GM21825 (cell line): ENCODE measurements around the gene SHISA8.

Source experiments
- ATAC-seq: cut with Tn5 transposase; IDR thresholded peaks from one replicate; pipeline ENCODE4 v1.9.1; 2021; ENCODE audit warnings: mild to moderate bottlenecking, moderate library complexity; ENCODE audit not compliant: unreplicated experiment

SHISA8 gene

DNA sequence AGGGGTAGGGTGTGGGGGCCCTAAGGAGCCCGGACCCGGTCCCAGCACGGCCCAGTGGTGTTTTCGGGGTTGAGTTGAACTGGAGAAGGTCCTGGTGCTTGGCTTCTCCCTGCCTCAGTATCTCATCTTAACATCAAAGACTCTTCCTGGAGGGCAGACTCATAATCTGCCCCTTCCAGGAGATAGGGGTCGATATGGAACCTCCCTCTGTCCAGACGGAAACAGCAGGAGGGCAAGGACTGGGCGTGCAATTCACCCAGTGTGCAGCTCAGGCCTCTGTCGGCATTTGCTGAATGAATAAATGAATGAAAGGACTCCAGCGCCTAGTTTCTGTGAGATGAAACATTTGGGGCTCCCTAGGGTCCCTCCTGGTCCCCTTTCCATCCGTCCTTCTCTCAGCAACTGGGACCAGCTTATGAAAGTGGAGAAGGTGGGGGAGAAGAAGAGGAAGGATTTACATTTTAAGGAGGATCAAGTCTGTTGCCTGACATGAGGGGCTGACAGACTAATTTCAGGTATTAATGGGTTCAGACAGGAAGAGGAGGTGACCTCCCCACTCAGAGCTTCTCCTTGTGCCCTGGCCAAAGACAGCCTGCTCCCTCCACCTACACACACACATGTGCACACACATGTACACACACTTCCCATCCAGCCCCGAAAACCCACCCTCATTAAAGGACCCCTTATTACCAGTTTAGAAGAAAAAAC lies 1.1 kb upstream of the SHISA8 start:
- ATAC-seq: no peak

DNA sequence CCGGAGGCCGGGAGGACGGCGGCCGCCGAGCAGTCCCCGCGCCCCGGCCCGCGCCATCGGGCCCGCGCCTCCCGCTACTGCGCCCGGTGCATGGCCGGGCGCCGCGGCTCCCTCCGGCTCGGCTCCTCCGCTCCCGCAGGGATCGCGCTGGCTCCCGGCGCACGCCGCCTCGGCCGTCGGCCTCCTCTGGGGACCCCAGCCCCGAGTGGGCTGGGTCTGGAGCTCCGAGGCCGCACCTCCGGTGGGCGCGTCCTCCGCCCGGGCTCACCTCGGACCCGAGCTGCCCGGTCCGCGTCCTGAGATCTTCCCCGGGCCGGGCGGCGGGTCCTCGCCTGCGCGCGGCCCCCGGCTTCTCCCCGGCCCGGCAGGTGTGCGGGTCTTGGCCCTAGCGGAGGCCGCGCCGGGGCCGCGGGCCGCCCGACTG lies 251 bp downstream of the SHISA8 start:
- ATAC-seq: no peak

DNA sequence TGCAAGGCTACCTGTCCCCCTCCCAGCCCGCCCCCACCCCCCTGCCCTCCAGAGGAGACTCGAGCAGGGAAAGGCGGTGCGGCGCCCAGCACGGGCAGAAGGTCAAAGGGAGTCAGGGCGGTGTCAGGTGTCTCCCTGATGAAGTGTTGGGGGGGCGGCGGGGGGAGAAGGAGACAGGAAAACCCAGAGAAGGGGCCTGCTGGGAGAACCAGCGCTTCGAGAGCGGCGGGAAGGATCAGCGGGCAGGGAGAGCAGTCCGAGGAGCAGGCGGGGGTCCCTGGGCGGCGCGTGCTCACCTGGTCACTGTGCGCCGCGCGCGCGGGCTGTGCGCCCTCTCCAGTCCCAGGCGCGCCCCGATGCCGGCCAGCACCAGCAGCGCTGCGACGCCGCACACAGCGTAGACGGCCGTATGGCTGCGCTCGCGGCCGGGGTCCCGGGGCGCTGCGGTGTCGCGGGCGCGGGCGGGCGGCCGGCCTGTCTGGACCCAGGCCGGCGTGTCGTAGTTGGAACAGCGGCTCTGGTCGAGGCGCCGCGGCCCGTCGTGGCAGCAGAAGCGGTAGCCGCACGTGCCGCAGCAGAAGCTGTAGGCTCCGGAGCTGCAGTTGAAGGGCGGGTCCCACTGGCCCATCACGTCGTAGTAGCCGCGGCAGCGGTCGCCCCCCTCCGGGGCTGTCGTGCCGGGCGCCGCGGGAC lies 886 bp downstream of the SHISA8 start:
- no peak for ATAC-seq

DNA sequence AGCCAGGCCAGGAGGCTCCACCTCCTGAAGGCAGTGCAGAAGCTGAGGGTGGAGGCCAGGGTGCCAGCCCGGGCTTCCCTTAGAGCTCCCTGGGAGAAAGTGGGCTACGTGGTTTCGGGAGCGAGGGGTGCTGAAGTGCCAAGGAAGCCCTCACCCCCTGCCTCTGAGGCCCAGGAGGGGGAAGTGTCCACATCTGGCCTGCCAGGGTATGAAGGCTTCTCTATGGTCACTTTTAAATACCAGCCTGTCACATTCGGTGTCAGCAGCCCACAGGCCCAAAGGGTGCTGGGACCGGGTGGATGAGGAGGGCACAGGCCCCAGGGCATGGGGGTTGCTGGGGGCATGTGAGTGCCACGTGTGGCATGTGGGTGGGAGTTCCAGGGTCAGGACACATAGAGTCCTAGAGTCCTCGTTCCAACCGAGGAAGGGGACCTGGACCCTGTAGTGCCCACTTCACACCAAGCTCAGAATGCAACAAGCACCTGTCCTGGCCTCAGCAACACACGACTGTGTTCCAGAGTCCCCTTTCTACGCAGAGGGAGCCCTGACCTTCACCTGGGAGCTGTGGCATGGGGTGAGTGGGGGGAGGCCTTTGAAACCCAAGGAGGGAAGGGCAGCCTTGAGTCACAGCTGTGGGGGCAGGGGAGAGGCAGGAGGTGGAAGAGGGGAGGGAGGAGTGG lies 1.7 kb downstream of the SHISA8 start:
- ATAC-seq: no peak

DNA sequence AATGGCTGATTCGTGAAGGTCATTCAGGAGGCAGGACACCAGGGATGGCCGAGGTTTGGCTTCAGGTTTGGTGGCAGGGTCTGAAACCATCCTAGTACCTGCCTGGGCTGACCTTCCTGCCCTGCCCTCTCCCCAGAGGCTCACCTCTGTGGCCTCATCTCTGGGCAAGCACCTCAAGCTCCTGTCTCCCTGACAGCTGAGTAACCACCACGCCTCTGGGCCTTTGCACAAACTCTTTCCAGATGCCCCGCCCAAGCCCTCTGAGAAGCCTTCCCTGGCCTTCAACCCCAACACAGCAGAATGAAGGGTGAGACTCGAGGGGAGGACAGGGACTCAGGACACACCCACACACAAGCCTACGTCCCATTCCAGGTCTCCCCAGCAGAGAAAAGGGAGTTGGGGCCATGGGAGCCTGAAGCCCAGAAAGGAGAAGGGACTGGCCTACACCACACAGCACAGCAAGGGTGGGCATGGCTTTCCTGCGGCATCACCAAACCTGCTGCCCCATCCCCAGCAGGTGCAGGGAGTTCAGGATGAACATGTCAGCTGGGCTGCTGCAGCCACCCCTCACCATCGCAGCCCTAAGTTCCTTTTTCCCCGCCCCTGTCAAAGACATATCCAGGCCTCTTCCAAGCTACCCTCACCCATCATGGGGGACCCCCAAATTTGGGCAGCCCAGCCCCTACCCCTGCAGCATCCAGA lies 2.4 kb downstream of the SHISA8 start:
- ATAC-seq: no peak

DNA sequence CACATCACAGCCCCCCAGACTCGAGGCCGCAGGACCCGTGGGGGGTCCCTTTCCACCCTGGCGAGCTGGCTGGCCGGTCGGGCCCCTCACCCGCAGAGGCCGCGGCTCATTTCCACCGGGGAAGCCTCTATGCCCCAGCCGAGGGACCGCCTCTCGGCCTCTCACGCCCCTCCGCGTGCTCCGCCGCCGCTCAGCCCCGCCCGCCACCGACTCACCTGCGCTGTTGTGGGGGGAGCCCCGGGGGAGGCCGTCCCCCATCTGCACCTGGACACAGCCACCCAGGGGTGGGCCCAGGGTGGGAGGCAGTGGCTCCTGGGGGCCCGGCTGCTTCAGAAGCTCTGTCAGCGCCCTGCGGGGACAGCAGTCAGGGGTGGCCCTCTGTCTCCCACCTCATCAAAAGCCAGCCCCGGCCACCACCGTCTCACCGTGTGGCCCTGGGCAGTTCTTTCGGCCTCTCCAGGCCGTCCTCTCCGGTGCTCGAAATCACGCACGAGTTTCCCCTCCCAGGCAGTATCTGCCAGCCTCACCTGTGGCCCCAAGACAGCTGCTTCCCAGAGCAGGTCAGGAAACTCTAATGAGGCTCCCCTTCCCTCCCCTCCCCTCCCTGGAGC lies 3.8 kb downstream of the SHISA8 start:
- no peak for ATAC-seq

DNA sequence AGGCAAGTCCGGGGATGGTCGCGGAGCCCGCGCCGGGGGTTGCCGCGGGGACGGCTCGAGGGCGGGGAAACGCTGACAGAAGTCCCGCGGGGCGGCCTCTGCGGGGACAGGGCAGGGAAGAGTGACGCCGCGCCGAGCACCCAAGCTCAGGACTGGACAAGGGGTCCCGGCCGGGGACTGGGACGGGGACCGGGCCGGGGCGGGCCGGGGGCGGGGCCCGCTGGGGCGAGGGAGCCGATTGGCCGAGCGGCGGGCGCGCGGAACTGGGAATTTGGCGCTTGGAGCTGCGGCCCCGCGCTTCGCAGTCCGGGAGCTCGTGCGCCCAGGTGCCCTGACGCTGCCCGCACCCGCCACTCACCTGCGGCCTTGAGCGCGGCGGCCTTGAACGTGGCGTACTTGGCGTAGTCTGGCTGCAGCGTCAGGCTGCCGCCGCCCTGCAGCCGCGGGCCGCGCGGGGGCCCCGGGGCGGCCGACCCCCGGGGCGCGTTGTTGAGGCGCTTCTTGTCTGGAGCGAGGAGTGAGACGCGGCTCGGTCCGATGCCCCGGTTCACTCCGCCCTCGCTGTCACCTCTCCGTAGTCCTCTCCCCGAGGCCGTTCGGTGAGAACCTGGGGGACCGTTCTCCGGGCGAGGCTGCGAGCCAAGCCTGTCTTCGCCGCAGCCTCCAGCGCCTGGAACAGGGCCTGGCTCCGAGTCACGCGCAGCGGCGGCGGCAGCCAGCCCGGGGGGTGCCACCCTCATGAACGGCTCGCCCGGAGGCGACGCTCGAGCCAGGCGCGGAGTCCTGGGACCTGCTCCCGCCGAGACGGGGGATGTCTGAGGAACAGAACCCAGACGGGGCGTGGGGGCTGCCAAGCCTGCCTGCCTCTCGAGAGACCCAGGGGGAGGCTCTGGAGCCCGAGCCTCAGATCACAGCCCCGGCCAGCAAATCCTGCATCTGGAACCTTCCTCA lies 4.5 kb downstream of the SHISA8 start:
- ATAC-seq: no peak

DNA sequence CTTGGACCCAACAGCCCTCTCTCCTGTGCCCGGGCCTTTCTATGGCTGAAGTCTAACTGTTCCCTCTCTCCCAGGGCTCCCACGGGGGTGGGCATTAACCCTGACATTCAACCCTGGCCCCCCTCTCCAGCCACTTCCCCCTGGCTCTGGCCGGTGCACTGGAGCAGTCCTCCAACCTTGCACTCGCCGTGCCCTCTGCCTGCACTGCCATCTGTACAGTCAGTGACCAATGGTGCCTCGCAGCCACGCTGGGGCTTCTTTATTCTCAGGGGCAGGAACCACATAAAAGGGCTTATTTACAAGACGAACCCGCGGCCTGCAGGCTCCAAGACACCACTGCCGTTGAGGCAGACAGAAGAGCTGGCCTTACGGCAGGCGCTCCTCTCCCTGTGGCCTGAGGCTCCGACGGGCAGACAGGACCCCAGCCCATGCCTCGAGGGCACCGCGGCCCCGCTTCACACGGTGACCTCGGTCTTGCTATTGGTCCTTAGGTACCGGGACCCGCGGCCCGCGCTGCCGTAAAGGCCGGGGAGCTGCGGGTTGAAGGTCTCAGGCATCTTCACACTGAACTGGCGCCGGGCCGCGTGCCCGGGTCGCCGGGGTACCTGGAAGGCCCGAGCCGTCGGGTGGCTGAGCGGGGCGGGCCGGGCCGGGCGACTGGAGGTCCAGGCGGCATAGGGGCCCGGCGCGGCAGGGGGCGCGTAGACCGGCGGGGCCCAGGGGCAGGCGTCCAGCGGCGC lies 5.4 kb downstream of the SHISA8 start:
- no peak for ATAC-seq

DNA sequence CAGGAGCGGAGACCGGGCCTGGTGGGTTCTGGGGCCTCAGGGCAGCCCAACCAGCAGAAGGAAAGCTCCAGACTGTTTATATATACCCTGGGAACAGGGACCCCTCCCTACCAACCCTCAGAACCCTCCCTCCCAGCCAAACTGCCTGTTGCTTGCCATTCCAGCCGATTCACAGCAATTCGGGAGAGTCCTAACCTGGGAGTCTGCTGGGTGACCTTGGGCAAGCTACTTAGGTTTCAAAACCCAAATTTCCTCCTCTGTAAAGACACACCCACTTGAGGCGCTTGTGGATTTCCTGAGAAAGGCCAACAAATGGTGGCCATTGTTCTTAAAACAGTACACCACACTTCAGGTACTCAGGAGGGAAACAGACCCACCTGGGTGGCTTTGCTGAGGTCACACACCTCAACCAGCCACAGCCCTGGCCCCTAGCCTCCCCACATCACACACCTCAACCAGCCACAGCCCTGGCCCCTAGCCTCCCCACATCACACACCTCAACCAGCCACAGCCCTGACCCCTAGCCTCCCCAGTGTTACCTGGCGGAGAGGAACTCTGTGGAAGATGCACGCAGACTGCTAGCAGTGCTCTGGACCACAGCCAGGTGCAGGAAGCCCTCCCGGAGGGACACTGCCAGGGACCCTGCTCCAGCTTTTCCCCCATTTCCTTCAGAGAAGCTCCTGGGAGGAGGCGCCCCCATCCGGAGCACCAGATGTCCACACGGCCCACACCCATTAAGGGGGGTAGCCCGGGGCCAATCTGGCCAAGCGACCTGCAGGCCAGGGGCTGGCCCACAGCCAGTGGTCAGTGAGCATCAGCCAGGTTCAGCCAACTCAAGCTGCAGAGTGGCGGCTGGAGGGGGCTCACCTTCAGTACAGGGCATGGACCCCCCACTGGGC lies 6.2 kb downstream of the SHISA8 start:
- ATAC-seq: no peak

DNA sequence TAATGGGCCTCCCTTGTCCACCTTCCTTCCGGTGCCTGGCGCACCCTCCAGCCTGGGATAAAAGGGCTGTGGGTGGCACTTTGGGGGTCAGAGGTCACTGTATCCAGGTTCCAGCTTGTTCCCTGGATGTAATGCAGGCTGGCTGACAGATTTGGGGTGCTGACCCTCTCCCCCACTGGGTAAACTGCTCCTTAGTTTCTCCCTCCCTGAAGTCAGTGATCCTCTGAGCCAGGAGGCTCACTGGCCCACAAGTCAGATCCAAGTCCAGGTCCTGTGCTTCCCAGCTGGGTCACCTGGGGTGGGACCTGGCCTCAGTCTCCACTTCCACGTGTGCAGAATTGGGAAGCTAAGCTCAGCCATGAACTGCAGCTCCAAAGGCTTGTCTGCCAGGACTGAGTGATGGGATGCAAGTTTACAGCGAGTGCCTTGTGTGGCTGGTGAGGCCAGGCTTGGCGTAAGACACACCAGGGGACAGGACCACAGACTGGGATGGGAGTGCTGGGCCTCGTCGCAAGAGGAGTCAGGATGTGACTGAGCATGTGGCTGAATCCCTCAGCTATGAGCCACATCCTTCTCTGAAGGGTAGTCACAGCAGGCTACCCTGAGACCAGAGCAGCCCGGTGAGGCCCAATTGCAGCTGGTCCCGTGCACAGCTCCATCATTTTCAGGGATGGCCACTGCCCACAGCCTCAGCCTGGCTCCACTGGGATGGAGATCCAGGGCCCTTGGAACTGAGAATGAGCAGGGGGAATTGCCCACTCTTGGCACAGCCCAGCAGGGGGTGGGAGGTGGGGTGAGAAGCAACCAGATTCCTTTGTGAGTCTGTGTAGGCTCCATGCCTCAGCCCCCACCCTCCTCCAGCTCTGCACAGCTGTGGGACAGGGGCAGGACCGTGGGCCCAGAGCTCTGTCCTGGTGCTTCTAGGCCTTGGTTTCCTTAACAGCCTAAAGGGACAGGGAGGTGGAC lies 7.2 kb downstream of the SHISA8 start:
- no peak for ATAC-seq

DNA sequence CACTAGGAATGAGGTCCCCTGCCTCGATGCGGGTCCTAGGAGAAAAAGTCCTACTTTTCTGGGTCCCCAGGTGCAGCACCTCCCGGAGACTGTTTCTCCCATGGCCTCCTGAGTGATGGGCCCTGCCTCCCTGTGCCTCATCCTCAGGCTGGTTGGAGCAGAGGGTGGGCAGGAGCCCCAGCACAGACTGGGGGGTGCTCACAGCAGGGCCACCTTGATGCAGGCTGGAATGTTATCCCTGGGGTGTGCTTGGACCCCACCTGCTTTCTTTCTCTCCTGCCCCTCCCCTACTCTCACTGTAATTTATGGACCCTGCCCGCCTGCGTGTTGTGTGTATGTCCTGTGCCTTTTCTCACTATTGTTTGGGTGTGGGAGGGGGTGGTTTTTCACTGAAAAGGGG lies 8.1 kb downstream of the SHISA8 start:
- ATAC-seq: no peak

DNA sequence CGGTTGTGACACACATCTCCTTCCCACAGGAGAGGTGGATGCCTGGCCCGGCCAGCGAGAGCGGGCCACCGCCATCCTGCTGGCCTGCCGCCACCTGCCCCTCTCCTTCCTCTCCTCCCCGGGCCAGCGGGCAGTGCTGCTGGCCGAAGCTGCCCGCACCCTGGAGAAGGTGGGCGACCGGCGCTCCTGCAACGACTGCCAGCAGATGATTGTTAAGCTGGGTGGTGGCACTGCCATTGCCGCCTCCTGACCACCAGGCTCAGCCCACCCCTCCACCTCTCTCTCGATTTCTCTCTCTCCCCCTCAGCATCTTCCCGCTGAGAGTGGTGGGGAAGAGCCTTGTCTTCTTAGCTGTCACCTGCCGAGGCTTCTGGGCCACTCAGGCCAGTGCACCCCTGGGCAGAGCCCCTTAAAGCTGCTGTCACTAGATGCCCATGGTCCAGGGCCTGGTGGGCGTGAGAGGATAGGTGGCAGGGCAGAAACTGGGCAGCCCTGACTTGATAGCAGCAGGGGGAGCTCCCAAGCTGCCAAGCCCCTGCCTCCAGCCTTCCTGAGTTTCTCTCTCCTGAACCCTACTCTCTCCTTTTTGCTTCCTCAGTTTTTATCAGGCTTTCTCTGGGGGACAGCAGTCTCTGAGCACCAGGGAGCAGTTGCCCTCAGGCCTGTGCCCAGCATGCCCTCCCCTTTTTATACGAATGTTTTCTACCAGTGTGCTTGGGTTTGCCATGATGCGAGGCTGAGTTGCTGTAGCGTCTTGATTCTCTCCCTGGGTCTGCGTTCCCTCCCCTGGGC lies 9.3 kb downstream of the SHISA8 start:
- ATAC-seq: no peak

DNA sequence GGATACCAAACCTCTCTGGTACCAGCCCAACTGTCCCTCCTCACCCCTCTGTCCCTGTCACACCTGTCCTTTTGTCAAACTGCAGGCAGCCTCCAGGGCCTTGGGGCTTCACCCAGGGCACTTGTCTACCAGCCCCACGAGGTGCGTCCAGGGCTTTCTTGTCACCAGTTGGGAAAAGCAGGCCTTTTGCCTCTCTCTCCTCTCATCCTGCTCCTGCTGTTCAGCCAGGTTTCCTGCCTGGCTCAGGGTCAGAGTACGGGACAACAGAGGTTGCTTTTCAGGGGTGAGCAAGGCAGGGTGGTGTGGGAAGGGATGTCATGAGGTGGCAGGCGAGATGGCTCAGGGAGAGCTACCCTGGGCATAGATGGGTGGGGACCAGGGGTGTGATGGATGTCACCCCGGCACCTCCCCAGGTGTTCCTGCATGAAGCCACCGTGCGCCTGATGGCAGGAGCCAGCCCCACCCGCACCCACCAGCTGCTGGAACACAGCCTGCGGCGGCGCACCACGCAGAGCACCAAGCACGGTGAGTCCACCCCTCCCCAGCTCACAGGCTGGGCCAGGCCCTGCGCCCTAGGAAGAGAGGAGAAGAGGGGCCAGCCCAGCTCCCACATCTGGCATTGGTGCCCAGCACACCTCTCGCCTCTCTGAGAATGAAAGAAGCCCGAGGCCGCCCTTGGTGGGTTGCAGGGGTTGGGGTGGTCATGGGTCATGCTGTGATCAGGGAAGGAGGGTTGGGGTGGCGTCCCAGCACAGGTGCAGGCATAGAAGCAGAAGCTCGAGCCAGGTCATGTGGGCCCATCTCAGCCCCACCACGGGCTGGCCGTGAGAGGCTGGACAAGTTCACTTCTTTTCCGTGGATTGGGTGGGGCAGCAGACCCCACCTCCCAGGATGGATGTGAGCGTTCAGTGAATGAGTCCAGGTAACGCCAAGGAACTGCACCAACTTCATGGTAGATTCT lies 10.1 kb downstream of the SHISA8 start:
- no peak for ATAC-seq

DNA sequence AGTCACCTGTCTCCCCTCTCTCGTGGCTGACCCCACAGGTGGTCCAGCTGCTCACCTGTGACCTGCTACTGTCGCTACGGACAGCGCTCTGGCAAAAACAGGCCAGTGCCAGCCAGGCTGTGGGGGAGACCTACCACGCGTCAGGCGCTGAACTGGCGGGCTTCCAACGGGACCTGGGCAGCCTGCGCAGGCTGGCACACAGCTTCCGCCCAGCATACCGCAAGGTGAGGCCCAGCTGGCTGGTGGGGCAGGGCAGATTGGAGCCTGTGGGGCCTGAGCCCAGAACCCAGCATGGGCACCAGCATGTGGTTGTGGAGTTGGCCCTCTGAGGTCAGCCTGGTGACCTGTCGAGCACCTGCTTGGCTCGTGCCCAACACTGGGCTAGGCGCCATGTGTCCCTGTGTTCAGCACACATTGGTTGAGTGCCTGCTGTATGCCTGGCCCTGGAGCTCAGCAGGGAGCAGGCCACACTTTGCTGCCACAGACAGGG lies 11.9 kb downstream of the SHISA8 start:
- ATAC-seq: no peak

DNA sequence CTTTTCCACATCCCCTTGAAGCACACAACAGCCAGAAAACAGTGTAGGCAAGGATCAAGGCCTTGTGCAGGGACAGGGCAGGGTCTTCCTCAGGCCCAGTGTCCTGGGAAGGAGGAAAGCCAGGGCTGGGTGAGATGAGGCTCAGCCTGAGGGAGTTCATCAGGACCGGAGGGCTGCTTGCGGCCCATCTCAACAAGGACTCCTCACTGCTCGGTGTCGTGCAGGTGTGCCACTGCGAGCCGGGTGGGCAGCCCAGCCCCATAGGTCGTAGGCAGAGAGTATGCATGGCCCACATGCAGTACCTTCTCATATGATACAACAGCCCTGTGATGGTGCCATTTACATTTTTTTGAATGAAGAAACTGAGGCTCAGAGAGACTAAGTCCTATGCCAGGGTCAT lies 12.9 kb downstream of the SHISA8 start:
- ATAC-seq: no peak
